Dedifferentiated amniotic fluid mesenchymal stem cell (primary cell): ENCODE measurements around the gene IL36G.

Experiments
- DNase-seq: peaks from one replicate; pipeline ENCODE4 v3.0.0-alpha.2; 2016; ENCODE audit errors: extremely low spot score

Gene IL36G

GRCh38 chr2:113018509-113018908, 40.7 kb downstream of the IL36G start:
- no peak for DNase-seq

- no peak for DNase-seq
Observed at GRCh38 chr2:113021312-113021711, 43.5 kb downstream of the IL36G start.

DNA sequence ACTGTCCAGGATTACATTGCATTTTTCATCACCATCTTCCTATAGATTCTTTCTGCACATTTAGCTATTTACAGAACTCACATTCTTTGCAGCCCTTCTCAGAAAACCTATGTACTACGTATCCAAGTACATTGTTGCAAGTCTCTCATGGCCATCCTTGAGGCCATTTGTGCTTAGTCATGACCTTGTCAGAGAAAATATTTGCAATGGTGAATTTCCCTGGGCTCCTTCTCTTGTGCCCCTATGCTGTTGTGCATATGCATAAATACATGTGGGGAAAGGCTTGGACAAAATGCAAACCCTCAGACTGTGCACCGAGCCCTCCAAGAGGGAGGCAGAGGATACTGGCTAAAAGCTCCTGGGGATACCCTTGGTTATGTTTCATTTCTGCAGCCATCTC, 47.0 kb downstream of the IL36G start:
- DNase-seq, result no peak

DNA sequence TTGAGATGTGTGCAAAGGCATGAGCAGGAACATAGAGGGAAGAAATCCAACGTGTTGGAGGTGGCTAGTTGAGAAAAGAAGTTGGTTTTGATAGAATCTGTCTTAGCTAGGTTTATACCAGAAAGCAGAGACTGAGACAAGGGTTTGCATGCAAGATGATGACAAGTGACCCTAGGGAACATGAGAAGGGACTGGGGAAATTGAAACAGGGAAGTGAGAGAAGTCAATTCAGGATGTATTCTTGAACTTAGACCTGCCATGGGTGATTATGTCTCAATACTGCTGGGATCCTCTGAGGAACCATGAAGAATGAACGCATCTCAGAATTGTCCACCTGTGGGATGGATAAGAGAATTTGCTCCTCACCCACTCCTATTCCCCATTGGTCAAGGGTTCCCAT, 47.9 kb downstream of the IL36G start:
- no peak for DNase-seq

- DNase-seq, result no peak
Observed at GRCh38 chr2:113027691-113028090, 49.9 kb downstream of the IL36G start.

- DNase-seq, result no peak
Observed at GRCh38 chr2:113028112-113028511, 50.3 kb downstream of the IL36G start.

DNA sequence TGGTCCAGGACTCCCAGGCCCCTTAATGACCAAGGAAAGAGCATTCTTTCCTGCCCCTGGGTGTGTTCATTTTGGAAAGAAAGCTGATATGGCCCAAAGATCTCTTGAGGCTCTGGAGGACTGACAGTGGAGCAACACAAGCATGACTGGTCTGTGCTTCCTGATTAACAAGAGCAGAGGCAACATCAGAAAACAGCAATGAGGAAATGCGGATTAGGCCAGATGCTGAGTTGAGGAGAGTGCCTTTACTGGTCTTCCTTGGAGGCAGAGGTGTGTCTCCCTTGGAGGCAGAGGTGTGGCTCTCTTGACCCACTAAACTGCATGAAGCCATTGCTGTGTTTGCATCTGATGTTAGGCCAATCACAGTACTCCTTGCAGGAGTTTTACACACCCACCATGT, 54.9 kb downstream of the IL36G start:
- DNase-seq, result no peak

- no peak for DNase-seq
Observed at GRCh38 chr2:113034016-113034415, 56.2 kb downstream of the IL36G start.
